GM18507 (cell line): ENCODE data around the gene SPECC1.
A peak's percentile ranks its signal among the peaks of the same experiment; 100 is the strongest.
"Not testable (repeated sequence)": the region's sequence is repeated elsewhere in the genome, so short reads cannot be mapped to it uniquely, and the experiment has no call there.

Experiments
- DNase-seq: peaks from one replicate; pipeline ENCODE4 v3.0.0; 2011; ENCODE audit warnings: low read depth; ENCODE audit not compliant: insufficient read length; ENCODE audit errors: extremely low spot score
- FAIRE-seq: peaks from 2 replicates; lab custom pipeline; 2011; peaks lifted over from hg19 to GRCh38; lab: Jason Lieb, UNC

Gene SPECC1

DNA sequence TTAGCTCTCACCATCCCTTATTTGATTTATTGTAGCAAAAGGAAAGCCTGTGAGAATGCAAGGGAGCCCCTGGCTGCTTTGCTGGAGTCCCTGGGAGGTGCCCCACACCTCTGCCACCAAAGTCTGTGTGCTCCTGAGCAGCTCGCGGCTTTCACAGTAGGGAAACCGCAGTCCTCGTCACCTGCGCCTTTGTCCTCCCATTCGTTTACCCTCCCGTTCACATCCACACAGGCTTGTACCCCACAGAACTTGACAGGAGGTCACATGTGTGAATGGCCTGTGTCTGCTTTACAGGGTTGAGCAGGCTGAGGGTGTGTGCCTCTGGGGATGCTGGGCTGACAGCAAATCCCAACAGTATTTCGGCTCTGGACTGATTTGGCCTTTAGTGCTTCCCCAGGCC lies 305.7 kb downstream of the SPECC1 start:
- no peak for DNase-seq
- no peak for FAIRE-seq

DNA sequence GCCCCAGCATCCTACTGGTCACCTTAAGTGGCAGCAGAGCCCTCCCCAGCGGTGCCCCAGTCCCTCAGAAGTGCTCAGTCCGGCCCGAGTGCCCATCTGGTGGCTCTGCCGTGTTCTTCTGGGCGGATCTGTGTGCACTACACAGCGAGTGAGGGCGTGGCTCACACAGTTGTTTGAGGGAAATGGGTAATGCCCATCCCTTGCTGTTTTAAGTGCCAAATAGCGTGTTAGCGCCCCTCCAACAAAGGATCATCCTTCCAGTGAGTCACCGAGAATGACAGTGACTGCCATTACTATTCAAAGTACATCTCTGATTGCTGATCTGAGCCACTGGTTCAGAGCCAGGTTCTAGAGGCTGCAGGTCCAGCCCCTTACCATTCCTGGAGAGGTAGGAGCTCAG lies 306.2 kb downstream of the SPECC1 start:
- FAIRE-seq (no peak), DNase-seq (no peak)

DNA sequence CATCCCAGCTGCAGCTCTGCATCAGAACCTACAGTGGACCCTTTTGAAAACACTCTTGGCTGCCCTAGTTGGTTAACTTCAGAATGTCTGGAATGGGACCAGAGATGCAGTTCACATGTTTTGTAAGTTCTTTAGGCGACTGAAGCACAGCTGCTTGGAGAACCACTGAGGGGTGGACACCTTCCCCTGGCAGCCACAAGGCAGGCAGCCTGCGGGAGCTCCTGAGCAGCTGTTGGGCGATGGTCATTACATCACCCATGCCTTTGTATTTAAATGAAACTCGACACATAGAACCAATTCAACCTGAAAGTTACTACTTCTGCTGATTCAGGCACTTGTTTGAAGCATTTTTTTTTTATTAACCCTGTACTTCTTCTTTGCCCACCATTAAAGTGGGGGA lies 306.7 kb downstream of the SPECC1 start:
- DNase-seq (no peak), FAIRE-seq (no peak)

DNA sequence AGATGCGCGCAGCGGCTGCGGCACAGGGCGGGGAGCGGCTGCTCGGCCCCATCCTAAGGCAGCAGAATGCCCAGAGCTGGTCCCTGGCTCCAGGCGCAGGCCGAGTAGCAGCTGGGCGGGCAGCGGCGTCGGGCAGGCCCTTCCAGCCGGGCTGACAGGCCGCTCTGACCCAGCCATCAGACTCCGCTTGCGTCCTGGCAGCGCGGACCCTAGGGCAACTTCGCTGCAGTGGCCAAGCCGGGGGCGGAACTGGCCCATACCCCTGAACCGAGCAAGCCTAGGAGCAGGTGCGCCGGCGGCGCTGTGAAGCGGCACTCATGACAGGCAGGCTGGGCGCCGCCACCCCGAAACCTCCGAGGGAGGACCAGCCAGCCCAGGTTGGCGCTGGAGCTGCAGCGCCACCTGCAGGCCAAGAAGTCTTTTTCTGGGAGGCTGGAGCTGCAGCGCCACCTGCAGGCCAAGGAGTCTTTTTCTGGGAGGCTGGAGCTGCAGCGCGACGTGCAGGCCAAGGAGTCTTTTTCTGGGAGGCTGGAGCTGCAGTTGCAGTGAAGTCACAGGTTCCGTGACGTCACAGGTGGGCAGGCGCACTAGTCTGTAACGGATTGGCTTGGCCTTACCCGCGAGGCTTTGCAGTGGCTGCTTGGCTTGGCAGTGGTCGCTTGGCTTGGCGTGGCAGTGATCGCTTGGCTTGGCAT lies 311.5 kb downstream of the SPECC1 start:
- not testable (repeated sequence) for DNase-seq
- FAIRE-seq = peak; percentile 74

DNA sequence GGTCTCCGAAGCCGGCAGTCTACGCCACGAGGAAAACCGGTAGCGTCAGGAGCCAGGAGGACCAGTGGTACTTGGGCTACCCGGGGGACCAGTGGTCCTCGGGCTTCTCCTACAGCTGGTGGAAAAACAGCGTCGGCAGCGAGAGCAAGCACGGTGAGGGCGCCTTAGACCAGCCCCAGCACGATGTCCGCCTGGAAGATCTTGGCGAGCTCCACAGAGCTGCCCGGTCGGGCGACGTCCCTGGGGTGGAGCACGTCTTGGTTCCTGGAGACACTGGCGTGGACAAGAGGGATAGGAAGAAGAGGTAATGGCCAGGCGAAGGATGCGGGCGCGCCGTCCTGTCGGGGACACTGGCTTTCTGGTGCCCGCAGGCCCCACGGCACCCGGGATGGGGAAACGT lies 312.2 kb downstream of the SPECC1 start:
- FAIRE-seq = not testable (repeated sequence)

DNA sequence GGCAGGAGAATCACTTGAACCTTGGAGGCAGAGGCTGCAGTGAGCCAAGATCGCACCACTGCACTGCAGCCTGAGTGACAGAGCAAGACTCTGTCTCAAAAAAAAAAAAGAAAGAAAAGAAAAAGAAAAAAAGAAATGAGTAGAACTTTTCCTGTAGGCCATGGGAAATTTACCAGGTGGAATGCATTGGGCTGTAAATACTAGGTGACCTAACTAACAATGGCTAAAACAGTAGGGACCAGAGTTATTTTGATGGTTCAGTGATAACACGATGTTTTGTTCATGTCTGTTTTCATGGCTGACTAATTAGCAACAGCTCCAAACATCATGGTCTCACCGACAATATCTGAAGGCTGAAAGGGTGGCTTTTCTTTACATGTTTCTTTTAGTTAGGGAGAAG lies 318.6 kb downstream of the SPECC1 start:
- not testable (repeated sequence) for FAIRE-seq, DNase-seq

More for the DNA sequence above, 312.2 kb downstream of the SPECC1 start:
- not testable (repeated sequence) for DNase-seq

DNA sequence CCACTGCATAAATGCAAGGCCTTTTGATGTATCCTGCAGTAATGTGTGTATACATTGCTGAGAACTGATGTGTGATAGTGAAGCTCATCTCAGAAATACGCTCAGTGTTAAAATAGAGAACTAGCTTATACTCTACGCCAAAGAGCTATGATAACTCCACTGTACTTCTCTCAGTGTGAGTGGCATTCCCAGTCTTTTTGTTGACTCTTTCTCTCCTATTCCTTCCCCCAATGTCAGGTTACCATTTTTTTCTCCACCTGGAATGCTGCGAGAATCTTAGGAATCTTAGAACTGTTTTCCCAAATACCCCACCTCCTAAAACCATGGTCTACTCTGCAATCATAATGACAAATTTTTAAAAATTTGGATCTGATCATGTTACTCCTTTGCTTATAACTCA lies 342.2 kb downstream of the SPECC1 start:
- DNase-seq, FAIRE-seq: not testable (repeated sequence)

DNA sequence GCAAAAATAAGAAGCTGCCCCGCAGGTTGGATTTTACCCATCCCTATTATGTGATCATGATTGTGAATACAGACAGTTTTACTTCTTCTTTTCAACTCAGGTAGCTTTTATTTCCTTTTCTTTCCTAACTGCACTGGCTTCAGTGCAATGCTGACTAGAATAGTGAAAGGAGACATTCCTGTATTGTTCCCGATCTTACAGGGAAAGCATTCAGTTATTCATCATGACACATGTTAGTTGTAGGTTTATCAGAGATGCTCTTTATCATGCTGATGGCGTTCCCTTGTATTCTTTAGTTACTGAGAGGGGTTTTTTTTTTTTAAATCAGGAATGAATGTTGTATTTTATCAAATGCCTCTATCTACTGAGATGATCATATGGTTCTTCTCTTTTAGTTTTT lies 343.4 kb downstream of the SPECC1 start:
- not testable (repeated sequence) for FAIRE-seq, DNase-seq

DNA sequence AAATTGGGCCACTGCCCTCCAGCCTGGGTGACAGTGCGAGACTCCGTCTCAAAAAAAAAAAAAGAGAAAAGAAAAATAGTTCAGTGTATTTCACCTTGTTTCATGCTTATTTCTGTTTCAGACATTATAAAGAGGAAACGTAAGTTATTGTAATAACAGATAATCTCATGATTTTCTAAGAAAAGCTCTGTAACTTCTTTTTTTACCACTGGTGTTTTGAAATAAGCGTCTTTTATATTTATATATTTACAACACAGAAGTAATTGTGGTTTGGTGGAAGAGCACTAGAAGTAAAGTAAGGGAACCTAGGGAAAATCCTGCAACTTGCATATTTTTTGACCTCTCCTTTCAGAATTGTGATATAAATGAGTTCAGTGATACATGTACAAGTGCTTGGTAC lies 354.7 kb downstream of the SPECC1 start:
- not testable (repeated sequence) for DNase-seq, FAIRE-seq
